ENCODE results near the gene PTGDS. TPM values are rescaled to one million over a fixed set of nuclear protein-coding genes. Genes with fewer than 3 reads are reported as not detected.

PTGDS gene
- total RNA-seq, 1 experiment from 2014 or later = not detected

- intact Hi-C loops (cut with micrococcal nuclease; ENCODE audit: unreplicated experiment) = no loop called here
- no peaks in the 10 kb centered on the region for H3K4me1 Mint-ChIP-seq (ENCODE audit: low read depth, unreplicated experiment)
- no peak overlapping the region for H3K4me3 ChIP-seq (ENCODE audit: low read depth, low read length)
- DNase-seq = peak in 1 of 2 experiments; percentile 39
- no peaks in the 10 kb centered on the region for H3K9me3 Mint-ChIP-seq (ENCODE audit: unreplicated experiment)
- no peak overlapping the region for H3K27ac Mint-ChIP-seq (ENCODE audit: unreplicated experiment)
- H3K4me3 Mint-ChIP-seq (ENCODE audit: unreplicated experiment) = no peak overlapping the region
- no peaks in the 10 kb centered on the region for H3K36me3 ChIP-seq (ENCODE audit: control insufficient read depth, insufficient read depth, low read length)
- ChIA-PET CTCF (interaction anchor here (0.6 kb wide), 1 partner anchor 18 kb away, joined by 7 read pairs; no protein-coding TSS in a partner anchor), POLR2A (no interaction called here)
- H3K36me3 Mint-ChIP-seq (ENCODE audit: insufficient read depth, unreplicated experiment) = no peaks in the 10 kb centered on the region
- H3K27me3 ChIP-seq (replicated peaks; ENCODE audit: control insufficient read depth, insufficient read depth, low read length) = no peaks in the 10 kb centered on the region
- TF ChIP-seq CTCF (IDR thresholded peaks at IDR 0.05; ENCODE audit: insufficient read depth in 1 of 2, low read depth in 1 of 2, low read length in 1 of 2, severe bottlenecking in 1 of 2, unreplicated experiment in 1 of 2) = no peak
- no peaks in the 10 kb centered on the region for H3K27me3 Mint-ChIP-seq (ENCODE audit: insufficient read depth, unreplicated experiment)
- no TSS peak for BruUV-seq (replicated peaks)
- H3K4me1 ChIP-seq = no peaks in the 10 kb centered on the region
- H3K9me3 ChIP-seq = no peaks in the 10 kb centered on the region
Observed at GRCh38 chr9:136978073-136978864, 965 bp downstream of the PTGDS start.

- no peak overlapping the region for H3K27ac Mint-ChIP-seq (ENCODE audit: unreplicated experiment)
- no peaks in the 10 kb centered on the region for H3K27me3 Mint-ChIP-seq (ENCODE audit: insufficient read depth, unreplicated experiment)
- no peak overlapping the region for H3K4me3 ChIP-seq (ENCODE audit: low read depth, low read length)
- no peak for DNase-seq
- H3K36me3 Mint-ChIP-seq (ENCODE audit: insufficient read depth, unreplicated experiment) = no peaks in the 10 kb centered on the region
- no peaks in the 10 kb centered on the region for H3K4me1 Mint-ChIP-seq (ENCODE audit: low read depth, unreplicated experiment)
- H3K4me3 Mint-ChIP-seq (ENCODE audit: unreplicated experiment) = no peak overlapping the region
- no TSS peak for BruUV-seq (replicated peaks)
- ChIA-PET POLR2A (no interaction called here), CTCF (no interaction called here)
- H3K36me3 ChIP-seq (ENCODE audit: control insufficient read depth, insufficient read depth, low read length) = no peaks in the 10 kb centered on the region
- no peaks in the 10 kb centered on the region for H3K27me3 ChIP-seq (replicated peaks; ENCODE audit: control insufficient read depth, insufficient read depth, low read length)
- no peak for TF ChIP-seq CTCF (IDR thresholded peaks at IDR 0.05; ENCODE audit: insufficient read depth in 1 of 2, low read depth in 1 of 2, low read length in 1 of 2, severe bottlenecking in 1 of 2, unreplicated experiment in 1 of 2)
- H3K9me3 Mint-ChIP-seq (ENCODE audit: unreplicated experiment) = no peaks in the 10 kb centered on the region
- intact Hi-C loops (cut with micrococcal nuclease; ENCODE audit: unreplicated experiment) = no loop called here
- no peaks in the 10 kb centered on the region for H3K9me3 ChIP-seq
- no peaks in the 10 kb centered on the region for H3K4me1 ChIP-seq
Observed at GRCh38 chr9:136978865-136979544, 1.7 kb downstream of the PTGDS start.

GRCh38 chr9:136979769-136980587 lies 2.7 kb downstream of the PTGDS start:
- BruUV-seq (replicated peaks) = no TSS peak
- Mint-ChIP-seq H3K36me3 (ENCODE audit: insufficient read depth, unreplicated experiment) (no peaks in the 10 kb centered on the region), H3K9me3 (ENCODE audit: unreplicated experiment) (no peaks in the 10 kb centered on the region), H3K27me3 (ENCODE audit: insufficient read depth, unreplicated experiment) (no peaks in the 10 kb centered on the region), H3K4me3 (ENCODE audit: unreplicated experiment) (no peak overlapping the region), H3K4me1 (ENCODE audit: low read depth, unreplicated experiment) (no peaks in the 10 kb centered on the region), H3K27ac (ENCODE audit: unreplicated experiment) (no peak overlapping the region)
- ChIA-PET POLR2A (no interaction called here), CTCF (no interaction called here)
- Histone ChIP-seq H3K27me3 (replicated peaks; ENCODE audit: control insufficient read depth, insufficient read depth, low read length) (no peaks in the 10 kb centered on the region), H3K4me3 (ENCODE audit: low read depth, low read length) (no peak overlapping the region), H3K4me1 (no peaks in the 10 kb centered on the region), H3K36me3 (ENCODE audit: control insufficient read depth, insufficient read depth, low read length) (no peaks in the 10 kb centered on the region), H3K9me3 (no peaks in the 10 kb centered on the region)
- DNase-seq = no peak
- TF ChIP-seq CTCF (IDR thresholded peaks at IDR 0.05; ENCODE audit: insufficient read depth in 1 of 2, low read depth in 1 of 2, low read length in 1 of 2, severe bottlenecking in 1 of 2, unreplicated experiment in 1 of 2) = no peak
- intact Hi-C loops (cut with micrococcal nuclease; ENCODE audit: unreplicated experiment) = no loop called here

All from Caco-2 (cell line).